Fibroblast of pulmonary artery (primary cell): ENCODE measurements around the gene ALK.

ENCODE experiments used
- DNase-seq: peaks from one replicate; pipeline ENCODE4 v3.0.0-alpha.2; 2010; ENCODE audit warnings: low read depth
- H3K4me3 ChIP-seq: replicated peaks from 2 replicates; pipeline ENCODE4 v1.5.1; 2011; ENCODE audit warnings: low read depth, mild to moderate bottlenecking, control low read depth, low read length, moderate library complexity
- CTCF ChIP-seq: IDR thresholded peaks from 2 replicates; pipeline ENCODE4 v1.5.1; 2011; ENCODE audit warnings: mild to moderate bottlenecking, control low read depth, low read length, inconsistent platforms; ENCODE audit errors: missing control alignments

Gene ALK

GRCh38 chr2:29455200-29455860 is 466.1 kb downstream of the ALK start:
- H3K4me3 ChIP-seq: no peak overlapping the region
- no peak for TF ChIP-seq CTCF
- peak; percentile 1 for DNase-seq

GRCh38 chr2:29452036-29452435 is 469.4 kb downstream of the ALK start:
- TF ChIP-seq CTCF: no peak
- no peak for DNase-seq
- no peak overlapping the region for H3K4me3 ChIP-seq

- no peak for DNase-seq
- TF ChIP-seq CTCF: no peak
- H3K4me3 ChIP-seq: no peak overlapping the region
Measured at GRCh38 chr2:29450596-29451222, 470.7 kb downstream of the ALK start.

DNA sequence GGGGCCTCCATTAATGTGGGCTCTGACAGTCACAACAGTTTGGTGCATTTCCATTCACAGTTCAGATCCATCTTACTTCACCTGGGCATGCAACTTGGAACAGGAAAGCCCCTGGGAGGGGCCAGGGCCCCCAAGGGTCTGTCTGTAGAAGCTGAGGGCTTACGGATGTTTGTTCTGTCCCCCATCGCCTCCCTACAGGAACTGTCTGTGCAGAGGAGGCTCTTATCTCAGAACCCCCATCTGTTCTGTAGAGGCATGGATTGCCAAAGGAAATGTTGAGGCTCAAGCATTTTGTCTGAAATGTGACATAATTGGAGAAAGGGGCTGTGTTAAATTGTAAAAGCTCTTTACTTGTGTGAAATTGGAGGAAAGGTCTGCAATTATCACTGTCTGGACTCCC is 471.9 kb downstream of the ALK start:
- no peak overlapping the region for H3K4me3 ChIP-seq
- no peak for TF ChIP-seq CTCF
- no peak for DNase-seq

DNA sequence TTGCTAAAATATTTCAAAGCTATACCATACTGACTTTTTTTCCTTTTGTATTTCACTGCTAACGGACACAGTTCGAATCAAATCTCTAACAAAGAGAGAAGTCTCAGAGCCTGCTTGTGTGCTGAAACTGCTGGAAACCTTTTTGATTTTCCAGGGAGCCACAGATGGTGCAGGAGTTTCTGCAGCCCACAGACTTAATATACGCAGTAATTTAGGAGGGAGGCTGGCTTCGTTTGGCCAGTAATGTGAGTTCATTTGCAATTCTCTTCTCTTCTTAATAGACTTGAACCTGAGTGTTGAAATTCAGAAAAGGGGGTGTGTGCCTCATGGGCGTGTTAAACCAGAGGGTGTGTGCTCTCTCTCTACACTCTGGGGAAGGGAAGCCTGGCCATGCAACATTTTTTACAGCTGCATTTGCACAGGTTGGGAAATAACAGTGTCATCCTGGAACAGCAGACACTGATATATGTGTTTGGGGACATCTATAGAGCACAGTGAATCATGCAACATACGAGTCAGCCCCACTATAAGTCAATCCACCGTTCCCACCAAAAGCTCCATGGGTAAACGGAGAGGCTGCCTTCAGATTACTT is 473.2 kb downstream of the ALK start:
- H3K4me3 ChIP-seq: no peak overlapping the region
- TF ChIP-seq CTCF: no peak
- DNase-seq: no peak

DNA sequence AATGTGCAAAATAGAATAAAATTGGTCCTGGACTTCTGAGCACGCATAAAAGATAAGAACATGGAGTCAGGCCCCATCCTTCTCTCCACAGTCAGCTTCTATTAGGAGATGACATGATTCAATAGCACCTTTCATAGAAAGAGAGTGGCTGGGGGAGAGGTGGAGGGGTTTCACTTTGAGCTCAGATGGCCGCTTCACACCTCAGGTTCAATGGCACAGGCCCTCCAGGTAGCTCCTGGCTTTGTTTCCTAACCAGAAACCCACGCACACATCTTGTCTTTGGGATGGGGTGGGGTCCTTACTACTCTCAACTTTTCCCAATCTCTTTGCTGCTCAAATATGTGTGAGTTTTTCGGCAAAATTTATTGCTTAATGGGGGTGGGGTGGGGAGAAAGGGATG is 473.9 kb downstream of the ALK start:
- TF ChIP-seq CTCF: no peak
- DNase-seq: no peak
- H3K4me3 ChIP-seq: no peak overlapping the region

GRCh38 chr2:29446847-29447246 is 474.5 kb downstream of the ALK start:
- no peak for DNase-seq
- H3K4me3 ChIP-seq: no peak overlapping the region
- TF ChIP-seq CTCF: no peak
